Brain microvascular endothelial cell (primary cell): ENCODE measurements around the gene FAM32A.

Experiments used
- DNase-seq: peaks from one replicate; pipeline ENCODE4 v3.0.0-alpha.2; 2020
- H3K27ac ChIP-seq: fragments of 250-450 bp; sonication (Bioruptor Pico); 2 replicates; pipeline ENCODE4 v1.5.1; 2020; ENCODE audit warnings: mild to moderate bottlenecking, moderate library complexity
- H3K27me3 ChIP-seq: fragments of 250-450 bp; sonication (Bioruptor Pico); replicated peaks from 2 replicates; pipeline ENCODE4 v1.5.1; 2020; ENCODE audit warnings: mild to moderate bottlenecking
- H3K36me3 ChIP-seq: fragments of 250-450 bp; sonication (Bioruptor Pico); replicated peaks from 2 replicates; pipeline ENCODE4 v1.5.1; 2020; ENCODE audit warnings: mild to moderate bottlenecking
- H3K4me3 ChIP-seq: 2 replicates; pipeline ENCODE4 v1.5.1; 2011; ENCODE audit warnings: low read depth, mild to moderate bottlenecking, control low read depth, low read length, moderate library complexity
- CTCF ChIP-seq: IDR thresholded peaks from 2 replicates; pipeline ENCODE4 v1.5.1; 2011; ENCODE audit warnings: low read depth, mild to moderate bottlenecking, moderate library complexity, low read length, control low read depth, inconsistent platforms; ENCODE audit errors: missing control alignments
- in situ Hi-C: cut with HindIII; loops from 2 replicates; pipeline ENCODE4 v1.10.0; 2017; ENCODE audit warnings: low sequenced_read_pairs, low pct_ligation_motif_present

FAM32A gene

DNA sequence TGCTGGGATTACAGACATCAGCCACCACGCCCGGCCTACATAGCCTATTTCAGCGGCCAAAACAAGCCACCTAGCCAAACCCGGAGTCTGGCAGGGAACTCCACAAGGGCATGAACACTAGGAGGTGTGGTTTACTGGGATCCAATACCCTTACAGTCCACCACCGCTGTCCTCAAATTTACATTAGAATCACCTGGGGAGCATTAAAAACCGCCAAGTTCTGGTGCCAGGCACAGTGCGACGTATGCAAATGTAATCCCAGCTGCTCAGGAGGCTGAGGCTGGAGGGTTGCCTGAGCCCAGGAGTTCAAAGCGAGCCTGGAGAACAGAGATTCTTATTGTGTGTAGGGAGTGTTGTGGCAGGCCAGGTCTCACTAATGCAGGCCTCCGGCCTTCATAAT is 8.3 kb downstream of the FAM32A start:
- in situ Hi-C loops: no loop called here

DNA sequence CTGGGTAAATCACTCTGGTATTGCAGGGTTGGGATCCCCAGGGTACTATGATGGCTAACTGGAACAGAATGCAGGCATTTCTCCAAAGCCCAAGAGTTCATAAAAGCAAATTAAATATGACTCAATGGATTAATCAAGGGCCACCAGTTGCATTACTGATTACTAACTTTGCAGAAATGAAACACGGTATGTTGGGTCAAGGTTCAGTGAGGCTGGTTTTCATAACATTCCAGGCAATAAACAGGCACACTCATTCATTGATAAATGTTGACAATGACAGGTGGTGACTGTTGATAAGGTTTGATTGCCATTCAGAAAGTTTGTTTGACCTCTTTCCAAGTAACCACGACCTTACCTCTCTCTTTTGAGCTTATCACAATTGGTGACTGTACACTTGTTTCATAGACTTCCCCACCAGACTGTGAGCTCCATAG is 12.0 kb downstream of the FAM32A start:
- H3K27me3 ChIP-seq: no peaks in the 10 kb centered on the region
- H3K4me3 ChIP-seq: peak overlapping the region; percentile 97
- no peak for TF ChIP-seq CTCF
- peak overlapping the region; percentile 65 for H3K27ac ChIP-seq
- DNase-seq: peak; percentile 61
- H3K36me3 ChIP-seq: peaks cover 8% of the 10 kb centered on the region
- in situ Hi-C loops: no loop called here

More for the DNA sequence above, 8.3 kb downstream of the FAM32A start:
- Histone ChIP-seq H3K27ac (no peak overlapping the region), H3K27me3 (no peaks in the 10 kb centered on the region), H3K4me3 (no peak overlapping the region), H3K36me3 (peaks cover 29% of the 10 kb centered on the region)
- no peak for DNase-seq
- no peak for TF ChIP-seq CTCF

- H3K27ac ChIP-seq: peak within 1 kb of the TSS; percentile 65
- DNase-seq: peak; percentile 94
- H3K27me3 ChIP-seq: no peaks in the 10 kb centered on the region
- H3K36me3 ChIP-seq: peaks cover 11% of the 10 kb centered on the region
- no peak for TF ChIP-seq CTCF
- in situ Hi-C loops: no loop called here
- H3K4me3 ChIP-seq: peak within 1 kb of the TSS; percentile 97
Observed at GRCh38 chr19:16197622-16198369, 12.6 kb downstream of the FAM32A start, which contains the start of gene AP1M1. Gene AP1M1 (plus strand): TSS chr19:16197911. CDS start chr19:16198027, 116 bp downstream.

GRCh38 chr19:16198370-16198651 is 13.1 kb downstream of the FAM32A start:
- H3K36me3 ChIP-seq: peaks cover 17% of the 10 kb centered on the region
- no peak for TF ChIP-seq CTCF
- peak overlapping the region; percentile 65 for H3K27ac ChIP-seq
- in situ Hi-C loops: no loop called here
- no peak for DNase-seq
- H3K4me3 ChIP-seq: peak overlapping the region; percentile 97
- no peaks in the 10 kb centered on the region for H3K27me3 ChIP-seq

DNA sequence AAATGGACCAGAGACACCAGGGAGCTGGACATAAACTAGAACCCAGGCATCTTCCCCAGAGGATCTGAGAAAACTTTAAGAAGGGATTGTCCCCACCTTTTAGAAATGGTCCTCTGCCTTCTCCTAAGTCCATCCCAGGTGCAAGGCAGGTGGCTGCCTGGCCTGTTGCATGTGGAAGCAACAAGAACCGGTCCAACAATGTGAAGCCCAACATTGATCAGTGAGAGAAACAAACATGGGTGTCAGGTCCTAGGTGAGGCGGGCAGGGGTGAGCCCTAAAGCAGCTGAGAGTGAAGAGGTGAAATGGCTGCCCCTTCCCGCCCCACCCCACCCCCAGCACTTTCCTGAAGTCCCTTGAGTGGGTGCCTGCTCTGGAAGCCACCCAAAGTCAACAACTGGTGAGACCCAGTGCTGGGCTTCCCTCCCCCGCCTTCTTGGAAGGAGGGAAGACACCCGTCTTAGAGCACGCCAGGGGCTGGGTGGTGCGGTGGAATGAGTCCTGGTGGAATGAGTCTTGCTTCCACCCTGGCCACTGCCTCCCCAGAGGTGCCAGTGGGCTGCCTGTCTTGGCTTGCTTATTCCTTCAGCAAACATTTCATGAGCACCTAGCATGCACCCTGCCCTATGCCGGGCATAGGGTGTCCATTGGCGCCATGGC is 14.2 kb downstream of the FAM32A start:
- peaks cover 26% of the 10 kb centered on the region for H3K36me3 ChIP-seq
- DNase-seq: no peak

More for the DNA sequence above, 14.2 kb downstream of the FAM32A start:
- no peaks in the 10 kb centered on the region for H3K27me3 ChIP-seq
- H3K27ac ChIP-seq: no peak overlapping the region
- H3K4me3 ChIP-seq: peak overlapping the region; percentile 1
- TF ChIP-seq CTCF: no peak
- in situ Hi-C loops: no loop called here
